ENCODE results near the gene FAM20A. TPM values are rescaled to one million over a fixed set of nuclear protein-coding genes. Genes with fewer than 3 reads are reported as not detected.

Gene FAM20A
- total and polyA plus RNA-seq, 2 experiments from 2014 or later = 15.6 to 15.9 TPM

GRCh38 chr17:68489919-68490318, 111.2 kb downstream of the FAM20A start:
- DNase-seq (ENCODE audit: low read depth in 1 of 2, low spot score in 1 of 2) = peak in 1 of 2 donors; percentile 43
- H3K36me3 ChIP-seq = no peaks in the 10 kb centered on the region
- no peak overlapping the region for H3K4me3 ChIP-seq
- peaks cover 18% of the 10 kb centered on the region for H3K4me1 ChIP-seq (ENCODE audit: low read depth)
- no peak for TF ChIP-seq CTCF (IDR thresholded peaks at IDR 0.05; ENCODE audit: low read depth, low read length)
- H3K27ac ChIP-seq = no peak overlapping the region
- no peaks in the 10 kb centered on the region for H3K27me3 ChIP-seq
- no peaks in the 10 kb centered on the region for H3K9me3 ChIP-seq (ENCODE audit: low read depth)

Other genes starting within 250 kb of the FAM20A start
- 39.8 and 76.7 TPM in 2 replicates for gene WIPI1, start 143.9 kb downstream of the FAM20A start, total RNA-seq
- 57.5 and 72.5 TPM in 2 replicates for gene WIPI1, start 143.9 kb downstream of the FAM20A start, polyA plus RNA-seq
- 458 and 473 TPM in 2 replicates for gene PRKAR1A, start 88.9 kb downstream of the FAM20A start, total RNA-seq
- gene PRKAR1A, start 88.9 kb downstream of the FAM20A start, polyA plus RNA-seq = 301 and 323 TPM in 2 replicates